ENCODE data around the gene PLEKHG2.
A peak's percentile ranks its signal among the peaks of the same experiment; 100 is the strongest.

PLEKHG2 gene

DNA sequence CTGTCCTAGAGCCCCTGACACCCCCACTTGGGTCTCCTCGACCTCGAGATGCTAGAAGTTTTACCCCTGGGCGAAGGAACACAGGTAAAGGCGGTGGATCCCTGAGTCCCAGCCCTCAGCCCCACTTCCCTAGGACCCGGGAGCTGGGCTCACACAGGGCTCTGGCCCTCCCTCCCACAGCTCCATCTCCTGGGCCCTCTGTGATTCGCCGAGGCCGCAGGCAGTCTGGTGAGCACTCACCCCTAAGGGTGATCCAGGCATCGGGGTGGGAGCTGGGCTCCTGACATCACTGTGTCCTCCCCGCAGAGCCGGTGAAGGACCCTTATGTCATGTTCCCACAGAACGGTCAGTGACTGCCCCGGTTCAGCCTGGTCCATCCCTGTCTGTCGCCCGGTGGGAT, 8.3 kb downstream of the PLEKHG2 start:
- DNase-seq: no peak

DNA sequence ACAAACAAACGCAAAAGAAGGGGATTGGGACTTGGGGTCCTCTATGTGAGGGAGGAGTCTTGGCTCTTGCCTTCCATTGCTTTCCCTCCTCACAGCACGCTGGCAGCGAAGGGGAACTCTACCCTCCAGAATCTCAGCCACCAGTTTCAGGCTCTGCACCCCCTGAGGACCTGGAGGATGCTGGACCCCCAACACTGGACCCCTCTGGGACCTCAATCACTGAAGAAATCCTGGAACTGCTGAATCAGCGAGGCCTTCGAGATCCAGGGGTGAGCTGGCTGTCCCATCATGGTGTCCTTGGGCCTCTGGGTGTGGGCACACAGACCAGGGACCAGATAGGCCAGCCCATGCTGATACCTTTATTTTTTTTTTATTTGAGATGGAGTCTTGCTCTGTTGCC, 9.6 kb downstream of the PLEKHG2 start:
- DNase-seq: no peak

DNA sequence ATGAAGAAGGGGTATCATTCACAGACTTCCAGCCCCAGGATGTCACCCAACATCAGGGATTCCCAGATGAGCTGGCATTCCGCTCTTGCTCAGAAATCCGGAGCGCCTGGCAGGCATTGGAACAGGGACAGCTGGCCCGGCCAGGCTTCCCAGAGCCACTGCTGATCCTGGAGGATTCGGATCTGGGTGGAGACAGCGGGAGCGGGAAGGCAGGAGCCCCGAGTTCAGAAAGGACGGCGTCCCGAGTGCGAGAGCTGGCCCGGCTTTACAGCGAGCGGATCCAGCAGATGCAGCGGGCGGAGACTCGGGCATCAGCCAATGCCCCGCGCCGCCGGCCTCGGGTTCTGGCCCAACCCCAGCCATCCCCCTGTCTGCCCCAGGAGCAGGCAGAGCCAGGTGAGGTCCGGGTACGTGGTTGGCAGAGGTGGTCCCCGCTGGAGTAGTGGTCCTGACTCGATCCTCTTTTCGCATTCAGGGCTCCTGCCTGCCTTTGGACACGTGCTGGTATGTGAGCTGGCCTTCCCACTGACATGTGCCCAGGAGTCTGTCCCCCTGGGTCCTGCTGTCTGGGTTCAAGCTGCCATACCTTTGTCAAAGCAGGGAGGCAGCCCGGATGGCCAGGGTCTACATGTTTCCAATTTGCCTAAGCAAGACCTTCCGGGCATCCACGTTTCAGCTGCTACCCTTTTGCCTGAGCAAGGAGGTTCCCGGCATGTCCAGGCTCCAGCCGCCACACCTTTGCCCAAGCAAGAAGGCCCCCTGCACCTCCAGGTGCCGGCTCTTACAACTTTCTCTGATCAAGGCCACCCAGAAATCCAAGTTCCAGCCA, 11.0 kb downstream of the PLEKHG2 start:
- DNase-seq: no peak

DNA sequence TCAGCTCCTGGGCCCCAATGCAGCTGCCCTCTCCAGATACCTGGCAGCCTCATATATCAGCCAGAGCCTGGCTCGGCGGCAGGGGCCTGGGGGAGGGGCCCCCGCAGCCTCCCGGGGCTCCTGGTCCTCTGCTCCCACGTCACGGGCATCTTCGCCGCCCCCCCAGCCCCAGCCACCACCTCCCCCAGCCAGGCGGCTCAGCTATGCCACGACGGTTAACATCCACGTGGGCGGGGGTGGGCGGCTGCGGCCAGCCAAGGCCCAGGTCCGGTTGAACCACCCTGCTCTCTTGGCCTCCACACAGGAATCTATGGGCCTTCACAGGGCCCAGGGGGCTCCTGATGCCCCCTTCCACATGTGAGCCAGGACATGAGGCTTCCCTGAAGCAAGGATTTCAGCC, 12.5 kb downstream of the PLEKHG2 start:
- no peak for DNase-seq

DNA sequence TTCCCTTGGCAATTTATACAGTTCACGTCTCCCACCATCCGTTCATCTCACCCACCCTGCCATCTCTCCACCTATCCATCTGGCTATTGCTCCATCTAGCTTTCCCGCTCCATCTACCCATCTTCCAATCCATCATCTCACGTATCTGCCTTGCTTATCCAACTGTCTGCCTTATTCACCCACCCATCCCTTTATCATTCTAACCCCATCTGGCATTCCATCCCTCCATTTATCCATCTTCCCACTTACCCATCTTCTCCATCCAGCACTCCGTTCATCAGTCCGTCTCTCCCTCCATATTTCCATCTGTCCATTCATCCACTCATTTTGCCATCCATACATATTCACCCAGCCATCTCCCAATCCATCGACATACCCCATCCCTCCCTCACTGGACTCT, 13.3 kb downstream of the PLEKHG2 start:
- no peak for DNase-seq

DNA sequence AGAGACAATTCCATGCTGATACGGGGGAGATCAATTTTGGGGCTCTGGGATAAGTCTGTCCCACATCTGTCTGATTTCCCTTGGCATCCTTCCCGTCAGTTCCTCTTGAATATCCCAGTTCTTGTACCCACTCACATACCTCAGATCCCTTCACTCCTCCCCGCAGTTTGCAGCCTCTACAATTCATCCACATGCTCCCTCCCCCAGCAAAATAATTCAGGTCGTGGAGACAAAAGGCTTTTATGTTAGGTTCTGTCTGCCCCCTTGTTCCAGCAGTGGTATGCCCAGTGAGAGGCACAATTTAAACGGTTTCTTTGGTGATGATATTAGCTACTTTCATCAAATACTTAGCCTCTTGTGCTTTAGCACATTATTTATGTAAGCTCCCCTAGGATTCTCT, 13.7 kb downstream of the PLEKHG2 start:
- no peak for DNase-seq

DNA sequence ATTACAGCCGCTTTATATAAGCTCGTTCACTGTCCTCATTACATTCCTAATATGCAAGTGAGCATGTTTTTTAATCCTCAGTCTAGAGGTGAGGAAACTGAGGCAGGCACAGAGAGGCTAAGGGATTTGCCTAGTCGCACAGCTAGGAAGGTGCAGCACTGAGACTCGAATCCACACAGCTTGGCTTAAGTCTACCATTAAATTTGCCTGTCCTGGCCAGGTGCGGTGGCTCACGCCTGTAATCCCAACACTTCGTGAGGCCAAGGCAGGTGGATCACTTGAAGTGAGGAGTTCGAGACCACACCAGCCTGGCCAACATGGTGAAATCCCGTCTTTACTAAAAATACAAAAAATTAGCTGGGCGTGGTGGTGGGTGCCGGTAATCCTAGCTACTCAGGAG, 15.2 kb downstream of the PLEKHG2 start:
- DNase-seq: no peak

DNA sequence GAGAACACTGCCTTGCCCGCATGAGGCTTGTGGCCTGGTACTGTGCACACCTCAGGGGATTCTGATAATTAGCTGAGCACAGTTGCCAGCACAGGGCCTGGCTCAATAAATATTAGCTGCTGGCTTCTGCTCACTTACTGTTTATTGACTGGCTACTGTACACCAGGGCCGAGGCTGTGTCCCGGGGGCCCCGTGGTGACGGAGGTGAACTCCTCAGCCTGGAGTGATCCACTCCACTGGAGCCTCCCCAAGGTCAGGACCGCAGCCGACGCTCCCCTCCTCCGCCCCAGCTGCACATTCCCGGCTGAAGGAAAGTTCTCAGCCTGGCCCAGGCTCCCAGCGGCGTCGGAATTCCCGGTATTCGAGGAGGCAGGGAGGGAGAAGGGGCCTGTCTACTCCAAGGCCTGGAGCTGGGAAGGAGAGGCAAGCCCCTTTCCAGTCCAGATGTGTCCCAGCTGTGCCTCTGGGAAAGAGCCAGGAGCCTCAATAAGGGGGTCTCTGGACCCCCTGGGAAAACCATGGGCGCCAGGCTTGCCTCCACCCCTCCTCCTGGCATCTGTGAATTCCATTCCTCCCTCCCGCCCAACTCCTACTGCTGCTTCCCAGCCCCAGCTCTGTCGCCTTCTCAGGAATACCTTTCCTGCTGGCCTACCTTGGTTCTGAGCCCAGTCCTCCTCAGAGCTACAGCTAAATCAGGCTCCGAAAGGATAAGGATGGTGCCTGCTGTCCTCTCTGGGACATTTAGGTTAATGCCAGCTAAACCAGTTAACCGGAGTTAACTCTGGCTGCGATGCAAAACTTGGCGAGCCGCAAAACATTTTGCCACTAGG, 16.0 kb downstream of the PLEKHG2 start:
- DNase-seq: no peak

DNA sequence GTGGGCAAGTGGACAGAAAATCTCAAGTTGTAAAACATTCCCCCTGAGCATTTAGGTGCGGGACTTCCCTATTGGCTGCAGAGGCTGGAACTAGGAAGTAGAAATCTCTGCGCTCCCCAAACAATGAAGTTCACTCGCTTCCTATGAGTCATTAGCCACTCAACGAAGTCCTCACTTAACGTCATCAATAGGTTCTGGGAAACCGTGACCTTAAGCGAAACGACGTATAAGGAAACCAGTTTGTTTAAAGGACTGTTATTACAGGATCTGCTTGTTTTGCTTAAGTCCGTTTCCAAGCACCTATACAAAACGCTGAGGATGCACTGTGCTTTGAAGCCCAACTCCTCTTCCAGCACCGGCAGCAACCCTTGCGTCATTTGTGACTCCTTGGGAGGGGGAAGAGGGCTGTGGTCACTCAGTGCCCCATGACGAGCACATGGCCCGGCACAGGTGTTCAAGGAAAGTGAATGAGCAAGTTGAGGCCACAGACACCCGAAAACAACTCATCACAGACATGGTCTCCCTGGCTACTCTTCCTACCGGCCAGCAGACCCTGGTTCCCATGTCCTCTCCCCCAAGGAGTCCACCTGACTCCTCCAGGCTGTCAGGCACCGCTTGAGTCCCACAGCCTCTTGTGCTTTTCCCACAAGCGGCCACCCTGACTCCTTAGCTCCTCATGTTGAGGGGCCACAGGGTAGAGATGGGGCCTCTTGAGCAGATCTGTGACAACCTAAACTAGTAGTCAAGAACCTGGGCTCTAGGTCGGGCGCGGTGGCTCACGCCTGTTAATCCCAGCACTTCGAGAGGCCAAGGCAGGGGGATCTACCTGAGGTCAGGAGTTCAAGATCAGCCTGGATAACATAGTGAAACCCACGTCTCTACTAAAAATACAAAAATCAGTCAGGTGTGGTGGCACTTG, 18.5 kb downstream of the PLEKHG2 start:
- peak; percentile 51 to 56 for DNase-seq

DNA sequence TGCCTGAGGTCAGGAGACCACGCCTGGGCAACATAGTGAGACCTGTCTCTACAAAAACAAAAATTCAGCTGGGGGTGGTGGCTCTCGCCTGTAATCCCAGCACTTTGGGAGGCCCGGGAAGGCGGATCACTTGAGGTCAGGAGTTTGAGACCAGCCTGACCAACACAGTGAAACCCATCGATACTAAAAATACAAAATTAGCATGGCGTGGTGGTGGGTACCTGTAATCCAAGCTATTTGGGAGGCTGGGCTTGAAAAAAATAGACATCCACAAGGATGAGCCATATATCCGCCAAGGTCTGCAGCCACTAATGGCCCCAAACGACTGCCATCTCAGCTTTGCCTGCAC, 20.2 kb downstream of the PLEKHG2 start:
- no peak for DNase-seq

DNA sequence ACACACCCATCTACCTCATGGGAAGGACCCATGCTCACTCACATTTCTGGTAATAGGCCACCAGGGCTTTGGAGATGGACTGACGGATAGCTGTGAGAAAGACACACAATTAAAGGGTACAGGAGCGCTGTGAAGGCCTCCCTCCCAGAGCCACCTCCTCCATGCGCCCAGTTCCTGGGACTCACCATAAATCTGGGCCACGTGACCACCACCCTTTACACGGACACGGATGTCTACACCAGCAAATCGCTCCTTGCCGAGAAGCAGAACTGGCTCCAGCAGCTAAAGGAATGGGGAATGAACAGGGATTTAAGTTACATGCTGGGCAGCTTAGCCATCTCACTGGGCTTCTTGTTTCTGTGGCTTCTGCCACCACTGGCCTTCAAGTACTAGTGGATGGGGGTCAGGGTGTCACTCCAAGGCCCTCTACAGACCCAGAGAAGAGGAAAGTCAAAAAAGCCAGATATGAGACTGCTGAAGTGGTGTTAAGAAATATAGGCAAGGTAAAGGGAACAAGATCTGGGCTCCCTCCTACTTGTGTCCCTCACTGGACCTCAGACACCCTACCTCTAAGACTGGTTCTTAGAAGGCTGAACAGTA, 21.1 kb downstream of the PLEKHG2 start:
- DNase-seq: no peak

DNA sequence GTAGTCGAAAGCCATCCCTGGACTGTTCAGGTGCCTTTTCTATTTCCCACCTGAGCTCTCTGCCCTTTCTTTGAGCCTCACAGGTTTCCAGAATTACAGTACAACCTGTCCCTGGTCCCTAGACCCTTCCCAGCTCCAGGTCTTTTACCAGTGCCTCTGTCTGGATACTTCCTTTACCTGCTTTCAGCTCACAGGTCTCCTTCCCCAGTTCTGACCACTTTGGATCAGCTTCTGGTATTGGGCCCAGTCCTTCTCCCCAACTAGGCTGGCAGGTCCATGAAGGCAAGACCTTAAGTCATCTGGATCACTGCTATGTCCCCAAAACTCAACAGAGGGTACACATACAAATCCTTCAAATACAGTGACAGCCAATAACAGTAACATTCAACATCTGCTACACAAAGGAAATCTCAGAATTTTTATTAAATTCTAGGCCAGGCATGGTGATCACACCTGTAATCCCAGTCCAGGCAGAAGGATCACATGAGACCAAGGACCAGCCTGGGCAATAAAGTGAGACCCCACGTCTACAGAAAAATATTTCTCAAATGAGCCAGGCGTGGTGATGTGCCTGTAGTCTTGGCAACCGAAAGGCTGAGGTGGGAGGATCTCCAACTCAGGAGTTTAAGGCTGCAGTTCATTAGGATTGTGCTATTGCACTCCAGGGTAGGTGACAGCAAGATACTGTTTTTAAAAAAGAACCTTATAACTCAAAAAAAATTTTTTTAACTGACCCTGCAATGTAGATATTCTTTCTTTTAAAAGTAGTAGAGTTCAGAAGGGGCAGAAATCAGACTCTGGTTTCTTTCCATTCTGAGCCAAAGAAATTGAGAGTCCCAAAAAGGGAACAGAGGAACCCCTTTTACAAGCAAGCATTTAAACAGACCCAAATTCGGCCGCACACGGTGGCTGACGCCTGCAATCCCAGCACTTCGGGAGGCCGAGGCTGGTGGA, 21.9 kb downstream of the PLEKHG2 start:
- DNase-seq: no peak

DNA sequence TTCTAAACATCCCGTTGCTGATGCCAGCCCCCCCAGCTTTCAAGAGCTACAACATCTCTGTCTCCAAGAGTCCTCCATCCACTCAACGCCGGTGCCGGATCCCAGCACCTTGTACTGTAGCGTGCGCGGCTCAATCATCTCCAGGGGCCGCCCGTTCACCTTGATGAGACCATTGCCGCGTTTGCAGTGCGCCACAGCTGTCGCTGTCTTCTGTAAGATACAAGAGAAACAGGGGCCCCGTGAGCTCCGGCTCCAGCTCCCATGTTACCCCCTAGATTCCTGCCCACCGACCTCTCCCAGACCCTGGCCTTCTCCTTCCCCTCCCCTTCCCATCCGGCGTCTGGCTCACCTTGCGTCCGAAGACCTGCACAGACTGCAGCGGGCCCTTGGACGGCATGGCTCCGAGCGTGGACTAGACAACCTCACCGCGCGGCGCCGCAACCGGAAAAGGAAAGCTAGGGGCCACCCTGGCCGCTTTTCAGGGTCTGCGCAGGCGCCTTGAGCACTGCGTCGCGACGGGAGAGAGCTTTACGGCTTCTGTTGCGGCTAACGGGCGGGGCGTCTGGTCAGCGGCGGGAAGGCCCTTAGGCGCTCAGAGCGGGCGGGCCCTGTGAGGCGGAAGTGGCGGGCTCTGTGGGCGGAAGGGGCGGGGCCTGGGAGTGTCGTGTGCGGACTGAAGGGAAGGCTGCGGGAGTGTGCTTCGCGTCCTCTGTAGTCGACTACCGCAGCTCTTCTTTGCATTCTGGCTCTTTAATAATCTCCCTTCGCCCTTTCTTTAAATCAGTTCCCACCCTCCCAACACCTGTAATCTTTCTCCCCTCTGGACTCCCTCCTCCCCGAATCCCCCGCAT, 23.3 kb downstream of the PLEKHG2 start, which contains the start of gene RPS16:
RPS16 (minus strand) TSS at position 451 of the 851 bp plus-strand sequence; CDS start at position 397, 54 bp downstream.
- DNase-seq: peak; percentile 99 to 100

DNA sequence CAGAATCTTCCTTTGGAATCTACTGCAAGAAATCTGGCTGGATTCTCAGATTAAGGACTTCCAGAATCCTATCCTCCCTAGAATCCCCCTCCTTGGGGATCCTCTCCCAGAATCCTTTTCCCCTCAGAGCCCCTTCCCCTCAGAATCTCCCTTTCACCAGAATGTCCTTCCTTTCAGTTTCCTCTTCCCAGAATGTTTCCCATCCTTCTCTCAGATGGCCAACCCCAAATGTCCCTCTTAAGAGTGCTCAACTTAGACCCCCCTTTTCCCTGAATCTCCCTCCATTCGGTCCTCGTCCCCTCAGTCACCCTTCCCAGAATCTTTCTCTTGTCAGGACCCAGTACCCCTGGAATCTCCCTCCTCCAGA, 23.9 kb downstream of the PLEKHG2 start:
- no peak for DNase-seq

DNA sequence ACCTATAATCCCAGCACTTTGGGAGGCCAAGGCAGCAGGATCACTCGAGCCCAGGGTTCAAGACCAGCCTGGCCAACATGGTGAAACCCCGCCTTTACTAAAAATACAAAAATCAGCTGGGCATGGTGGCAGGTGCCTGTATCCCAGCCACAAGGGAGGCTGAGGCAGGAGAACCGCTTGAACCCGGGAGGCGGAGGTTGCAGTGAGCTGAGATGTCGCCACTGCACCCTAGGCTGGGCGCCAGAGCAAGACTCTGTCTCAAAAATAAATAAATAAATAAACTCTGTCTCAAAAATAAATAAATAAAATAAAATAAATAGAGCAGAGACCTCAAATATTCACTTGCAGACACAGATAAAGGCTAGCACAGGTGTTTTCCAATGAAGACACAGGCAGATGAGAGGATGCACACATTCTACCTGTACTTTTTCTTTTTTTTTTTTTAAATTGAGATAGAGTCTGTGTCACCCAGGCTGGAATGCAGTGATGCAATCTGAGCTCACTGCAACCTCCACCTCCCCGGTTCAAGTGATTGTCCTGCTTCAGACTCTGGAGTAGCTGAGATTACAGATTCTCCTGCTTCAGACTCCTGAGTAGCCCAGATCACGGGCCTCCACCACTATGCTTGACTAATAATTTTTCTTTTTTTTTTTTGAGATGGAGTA, 25.9 kb downstream of the PLEKHG2 start:
- no peak for DNase-seq

DNA sequence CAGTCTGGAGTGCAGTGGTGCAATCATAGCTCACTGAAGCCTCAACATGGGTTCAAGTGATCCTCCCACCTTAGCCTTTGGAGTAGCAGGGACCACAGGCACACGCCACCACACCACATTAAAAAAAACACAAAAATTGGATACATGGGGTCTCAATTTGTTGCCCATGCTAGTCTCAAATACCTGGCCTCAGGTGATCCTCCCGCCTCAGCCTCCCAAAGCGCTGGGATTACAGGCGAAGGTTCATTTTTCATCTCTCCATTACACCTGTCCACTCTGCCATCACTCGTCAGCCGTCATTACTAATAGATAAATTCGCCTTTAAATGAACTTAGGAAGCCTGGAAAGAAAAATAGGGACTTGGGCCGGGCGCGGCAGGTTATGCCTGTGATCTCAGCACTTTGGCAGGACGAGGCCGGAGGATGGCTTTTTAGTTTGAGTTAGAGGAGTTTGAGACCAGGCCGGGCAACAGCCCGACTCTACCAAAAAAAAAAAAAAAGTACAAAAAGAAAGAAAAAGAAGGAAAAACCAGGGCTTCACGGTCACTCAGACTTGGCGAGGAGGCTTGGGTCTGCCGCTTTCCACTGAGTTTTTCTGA, 32.2 kb downstream of the PLEKHG2 start:
- no peak for DNase-seq

DNA sequence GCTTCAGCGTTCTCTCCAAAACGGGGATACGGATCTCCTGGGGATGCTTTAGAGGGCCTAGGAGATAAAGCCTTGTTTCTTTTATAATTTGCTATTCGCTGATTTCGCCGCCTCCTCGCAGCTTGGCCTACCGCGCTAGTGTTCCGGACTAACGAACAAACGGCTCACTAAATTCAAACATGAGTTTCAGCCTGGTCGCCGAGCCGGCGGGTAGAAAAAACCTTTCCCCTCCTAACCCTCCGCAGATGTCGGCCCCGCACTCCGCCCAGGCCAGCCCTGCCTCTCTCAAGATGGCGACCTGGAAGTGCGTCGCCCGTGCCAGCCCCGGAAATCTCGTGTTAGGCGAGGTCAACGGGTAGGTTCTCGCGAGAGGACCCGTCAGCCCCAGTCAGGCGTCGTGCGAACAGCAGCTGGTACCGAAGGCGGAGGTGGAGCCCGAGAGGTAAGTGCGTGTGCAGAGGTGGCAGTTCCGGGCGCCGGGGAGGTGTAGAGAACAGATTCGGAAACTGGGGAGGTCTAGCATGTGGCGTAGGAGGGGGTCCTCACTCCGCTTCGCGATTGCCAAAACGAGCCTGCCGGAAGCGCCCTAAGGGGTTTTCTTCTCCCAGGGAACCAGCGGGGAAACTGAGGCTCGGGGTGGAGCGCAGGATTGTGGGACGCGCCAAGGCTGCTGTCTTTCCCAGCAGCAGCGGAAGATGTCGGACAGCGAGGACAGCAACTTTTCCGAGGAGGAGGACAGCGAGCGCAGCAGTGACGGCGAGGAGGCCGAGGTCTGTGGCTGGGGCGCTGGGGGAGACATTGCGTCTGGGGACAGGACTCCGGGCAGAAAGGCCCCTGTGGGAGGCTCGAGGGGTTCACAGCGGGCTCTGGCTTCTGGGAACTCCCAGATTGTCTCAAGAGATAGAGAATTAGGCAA, 33.0 kb downstream of the PLEKHG2 start, which contains the start of gene SUPT5H:
SUPT5H (plus strand) TSS at position 387 of the 916 bp plus-strand sequence; CDS start at position 696, 309 bp downstream.
- DNase-seq: peak; percentile 97 to 98

Measured in activated CD4-positive, alpha-beta T cell treated with anti-CD3 and anti-CD28 coated beads for 4 hours (primary cell).